K562 (cell line): ENCODE measurements around the gene AK4. TPM values are rescaled to one million over a fixed set of nuclear protein-coding genes. Genes with fewer than 3 reads are reported as not detected.

ENCODE experiments used
- CBFA2T2 ChIP-seq: fragments of 450-650 bp; conservative IDR thresholded peaks from 2 replicates; pipeline ENCODE4 v1.6.1; 2017; ENCODE audit warnings: mild to moderate bottlenecking
- DEAF1 ChIP-seq: fragments of 450-650 bp; formaldehyde crosslinking; IDR thresholded peaks from 2 replicates; pipeline ENCODE4 v1.4.0; 2020; ENCODE audit warnings: mild to moderate bottlenecking, moderate library complexity
- E4F1 ChIP-seq: fragments of 250-450 bp; sonication (Bioruptor Pico); IDR thresholded peaks from 2 replicates; pipeline ENCODE4 v1.5.0; 2021; ENCODE audit warnings: mild to moderate bottlenecking, borderline replicate concordance
- FOS ChIP-seq: IDR thresholded peaks from 3 replicates; pipeline ENCODE4 v1.6.1; 2011; ENCODE audit not compliant: insufficient read length; ENCODE audit errors: extremely low read depth
- HBP1 ChIP-seq: fragments of 450-650 bp; formaldehyde crosslinking; IDR thresholded peaks from 2 replicates; pipeline ENCODE4 v1.4.0; 2022; ENCODE audit warnings: missing genetic modification characterization
- HNRNPL ChIP-seq: fragments of 200-400 bp; formaldehyde crosslinking; IDR thresholded peaks from 2 replicates; pipeline ENCODE4 v1.6.1; 2017; ENCODE audit warnings: low read depth, mild to moderate bottlenecking, low read length
- JUND ChIP-seq, 2 experiments: IDR thresholded peaks; 2 replicates in 1 of 2; 3 replicates in 1 of 2; pipeline ENCODE4 v1.6.1; 2011; ENCODE audit warnings: borderline replicate concordance in 2 of 2, low read depth in 2 of 2, low read length in 2 of 2, improper control_type of control experiment in 1 of 2, missing biosample characterization in 1 of 2, missing genetic modification characterization in 1 of 2, missing genetic modification reagents in 1 of 2
- MEF2A ChIP-seq: IDR thresholded peaks from 2 replicates; pipeline ENCODE4 v1.6.1; 2011; ENCODE audit warnings: low read depth, mild to moderate bottlenecking, low read length, moderate library complexity; ENCODE audit not compliant: control insufficient read depth
- NBN ChIP-seq: fragments of 450-650 bp; IDR thresholded peaks from 2 replicates; pipeline ENCODE4 v1.6.1; 2016; ENCODE audit warnings: low read depth, mild to moderate bottlenecking
- NONO ChIP-seq, 2 experiments: fragments of 200-400 bp in 1 of 2; fragments of 450-650 bp in 1 of 2; formaldehyde crosslinking in 1 of 2; IDR thresholded peaks; 2 replicates each; pipeline ENCODE4 v1.6.1; 2017; ENCODE audit warnings: low read depth in 2 of 2, mild to moderate bottlenecking in 2 of 2, moderate library complexity in 2 of 2, low read length in 1 of 2
- PCBP1 ChIP-seq: fragments of 200-400 bp; formaldehyde crosslinking; IDR thresholded peaks from 2 replicates; pipeline ENCODE4 v1.6.1; 2018; ENCODE audit warnings: mild to moderate bottlenecking, low read depth, low read length; ENCODE audit not compliant: poor library complexity, severe bottlenecking
- RAD21 ChIP-seq, 2 experiments: fragments of 250-450 bp in 1 of 2; fragments of 450-650 bp in 1 of 2; sonication (Bioruptor Pico) in 1 of 2; formaldehyde crosslinking in 1 of 2; IDR thresholded peaks in 1 of 2; conservative IDR thresholded peaks in 1 of 2; 2 replicates each; pipeline versions ENCODE4 v1.4.0 to v1.8.0; 2020 to 2022; ENCODE audit warnings: mild to moderate bottlenecking in 2 of 2, moderate library complexity in 1 of 2
- SMARCC2 ChIP-seq: fragments of 450-650 bp; IDR thresholded peaks from 2 replicates; pipeline ENCODE4 v1.6.1; 2017; ENCODE audit warnings: antibody characterized with exemption, moderate library complexity, mild to moderate bottlenecking, low read depth
- VEZF1 ChIP-seq: fragments of 200-800 bp; sonication (Bioruptor generic); IDR thresholded peaks from 2 replicates; pipeline ENCODE4 v1.6.1; 2017; ENCODE audit warnings: missing genetic modification characterization, missing compliant biosample characterization
- ZKSCAN8 ChIP-seq: fragments of 200-800 bp; sonication (Bioruptor generic); IDR thresholded peaks from 2 replicates; pipeline ENCODE4 v1.6.1; 2016; ENCODE audit warnings: missing genetic modification characterization, missing compliant biosample characterization
- ZNF740 ChIP-seq, 3 experiments: fragments of 200-800 bp in 1 of 3; sonication (Bioruptor generic) in 1 of 3; sonication (generic) in 1 of 3; formaldehyde crosslinking in 1 of 3; IDR thresholded peaks; 2 replicates each; pipeline versions ENCODE4 v1.6.1 to v1.8.0; 2016 to 2022; ENCODE audit warnings: mild to moderate bottlenecking in 2 of 3, missing compliant biosample characterization in 2 of 3, missing genetic modification characterization in 2 of 3, missing genetic modification reagents in 1 of 3
- polyA plus RNA-seq, 8 experiments: library from polyadenylated mRNA; depleted of rRNA in 4 of 8; stranded (reverse) in 5 of 8; unstranded in 3 of 8; fragments of >200 nt; fragmentation: Nextera tagmentation in 2 of 8; fragmentation: Illumina TruSeq in 1 of 8; extraction: Ambion mirVana in 2 of 8; extraction: Trizol in 1 of 8; gene quantifications; 2 replicates each; pipeline versions ENCODE4 v1.2.1 to v1.2.3, GENCODE V29; 2011 to 2014; ENCODE audit warnings: inconsistent platforms in 1 of 8, missing spikeins in 1 of 8
- total RNA-seq, 7 experiments: library from RNA; depleted of rRNA in 6 of 7; stranded (reverse); fragments of >200 nt in 6 of 7; fragmentation: Illumina TruSeq in 2 of 7; extraction: Trizol in 2 of 7; gene quantifications; 2 replicates each; pipeline versions ENCODE4 v1.2.1 to v1.2.3, GENCODE V29; 2011 to 2021; ENCODE audit warnings: low replicate concordance in 1 of 7

Gene AK4
- total and polyA plus RNA-seq, 9 of the 15 experiments (the other 6 are each of a cell fraction or from before 2014, with no cell fraction given), result 10.4 to 96.6 (median 21.5) TPM

GRCh38 chr1:65230731-65231481 is 82.9 kb downstream of the AK4 start (continued):
- TF ChIP-seq VEZF1 (CRISPR knock-in tag) (peak; percentile 47; the same call in 1 of the 2 replicates), SMARCC2 (peak; percentile 97), JUND (IDR thresholded peaks at IDR 0.05; ENCODE audit: borderline replicate concordance, low read depth, low read length) (peak; percentile 73), JUND (tag; IDR thresholded peaks at IDR 0.05; ENCODE audit: borderline replicate concordance, low read depth, low read length) (peak; percentile 75; the same call in 1 of the 3 replicates), RAD21 (CRISPR knock-in tag; conservative IDR thresholded peaks at IDR 0.05 in 1 of 2, IDR thresholded peaks at IDR 0.05 in 1 of 2) (peak; percentile 5; a peak in 1 of 4 replicates), HNRNPL (0 out of 2 replicates have a peak, but pooled peaks have one; percentile 43), DEAF1 (CRISPR knock-in tag) (no peak), ZKSCAN8 (CRISPR knock-in tag) (peak; percentile 90), PCBP1 (no peak), HBP1 (no peak), NBN (peak; percentile 91), NONO (IDR thresholded peaks at IDR 0.05; ENCODE audit: low read depth in 2 of 2, low read length in 1 of 2) (peak in 1 of 2 experiments; percentile 23; a peak in 1 of 4 replicates), FOS (no peak), CBFA2T2 (peak; percentile 99), ZNF740 (CRISPR knock-in tag; IDR thresholded peaks at IDR 0.05) (no peak), ZNF740 (tag; IDR thresholded peaks at IDR 0.05) (no peak), MEF2A (0 out of 2 replicates have a peak, but pooled peaks have one; percentile 36), E4F1 (no peak)
